ENCODE measurements around the gene TMC3.

- no peak for TF ChIP-seq CTCF (IDR thresholded peaks at IDR 0.05)
- TF ChIP-seq EP300 (IDR thresholded peaks at IDR 0.05): no peak
Measured at GRCh38 chr15:81294516-81294880, 79.5 kb downstream of the TMC3 start.
